AG04449 (cell line): ENCODE measurements around the gene DLGAP1.
A peak's percentile ranks its signal among the peaks of the same experiment; 100 is the strongest.

Experiments
- CTCF ChIA-PET: fragments of 350-600 bp; formaldehyde crosslinking; extraction: SDS; loops from one replicate; lab custom pipeline; 2021; ENCODE audit warnings: antibody characterized with exemption; lab: Yijun Ruan, JAX
- POLR2A ChIA-PET: fragments of 400-600, 350-600 bp; formaldehyde crosslinking; extraction: SDS; loops from one replicate; lab custom pipeline; 2020; ENCODE audit warnings: antibody characterized with exemption, inconsistent platforms; lab: Yijun Ruan, JAX
- DNase-seq: peaks from one replicate; pipeline ENCODE4 v3.0.0-alpha.2; 2010; ENCODE audit warnings: low read depth, low spot score
- H3K4me3 ChIP-seq: 2 replicates; pipeline ENCODE4 v1.5.1; 2011; ENCODE audit warnings: low read depth, mild to moderate bottlenecking, control low read depth, low read length
- CTCF ChIP-seq: IDR thresholded peaks from one replicate; pipeline ENCODE4 v1.5.1; 2011; ENCODE audit warnings: mild to moderate bottlenecking, moderate library complexity, low read length, control low read depth, inconsistent platforms; ENCODE audit not compliant: insufficient read depth; ENCODE audit errors: missing control alignments

DLGAP1 gene

GRCh38 chr18:3892152-3892551 lies 563.0 kb downstream of the DLGAP1 start:
- no peak for DNase-seq
- TF ChIP-seq CTCF, result no peak
- no peak overlapping the region for H3K4me3 ChIP-seq
- ChIA-PET CTCF (interaction anchor here (1.5 kb wide), 1 partner anchor 121 kb away, joined by 4 read pairs; no protein-coding TSS in a partner anchor), POLR2A (no interaction called here)

DNA sequence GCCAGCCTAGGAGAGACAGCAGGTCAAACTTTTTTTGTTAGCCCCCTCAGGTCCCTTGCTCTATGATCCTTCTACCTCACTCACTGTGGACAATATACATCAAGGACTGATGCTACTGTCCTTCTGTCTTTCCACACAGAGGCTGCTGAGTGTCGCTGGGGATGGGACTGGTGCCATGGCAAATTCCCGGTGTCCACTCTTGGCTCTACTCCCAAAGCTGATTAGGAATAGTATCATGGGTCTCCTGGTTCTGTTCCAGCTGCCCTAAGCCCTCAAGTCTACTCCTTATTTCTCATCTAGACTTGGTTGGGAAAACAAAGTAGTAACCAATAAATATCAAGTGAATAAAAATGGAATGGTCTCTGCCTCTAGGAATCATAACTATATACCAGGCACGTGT lies 563.9 kb downstream of the DLGAP1 start:
- DNase-seq, result no peak
- TF ChIP-seq CTCF, result no peak
- ChIA-PET POLR2A (no interaction called here), CTCF (interaction anchor here (1.2 to 1.5 kb wide), 2 partner anchors 120 to 187 kb away, joined by 3 to 4 read pairs; no protein-coding TSS in a partner anchor)
- H3K4me3 ChIP-seq, result no peak overlapping the region

GRCh38 chr18:3889803-3890202 lies 565.3 kb downstream of the DLGAP1 start:
- POLR2A ChIA-PET, result no interaction called here
- CTCF ChIA-PET, result interaction anchor here (0.9 to 2.5 kb wide), 6 partner anchors 12 to 119 kb away, joined by 3 to 13 read pairs (median 4); no protein-coding TSS in a partner anchor

DNA sequence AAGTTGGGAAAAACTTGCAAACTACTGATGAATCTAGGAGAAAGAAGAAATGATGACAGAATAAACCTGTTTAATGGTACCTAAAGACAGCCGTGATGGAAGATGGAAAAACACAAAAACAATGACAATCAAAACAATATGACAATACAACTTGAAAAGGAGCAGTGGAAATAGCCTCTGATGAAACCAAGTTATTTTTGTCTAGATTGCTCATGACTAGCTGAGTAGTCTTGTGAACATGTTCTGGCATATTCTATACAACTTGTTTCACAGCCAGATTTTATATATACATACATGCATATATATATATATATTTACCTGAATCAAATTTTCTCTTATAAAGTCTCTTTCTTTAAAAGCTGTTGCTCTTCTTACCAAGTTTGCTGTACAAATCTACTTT lies 566.0 kb downstream of the DLGAP1 start:
- CTCF ChIA-PET, result interaction anchor here (0.9 to 2.5 kb wide), 5 partner anchors 13 to 118 kb away, joined by 3 to 13 read pairs (median 4); no protein-coding TSS in a partner anchor
- no peak for DNase-seq
- TF ChIP-seq CTCF, result no peak
- H3K4me3 ChIP-seq, result no peak overlapping the region
- POLR2A ChIA-PET, result no interaction called here

More at GRCh38 chr18:3889803-3890202, 565.3 kb downstream of the DLGAP1 start:
- no peak for DNase-seq
- no peak overlapping the region for H3K4me3 ChIP-seq
- no peak for TF ChIP-seq CTCF

- no peak for TF ChIP-seq CTCF
- no peak for DNase-seq
- CTCF ChIA-PET, result interaction anchor here (1.2 to 3.8 kb wide), 3 partner anchors 11 to 116 kb away, joined by 4 to 15 read pairs (median 6); no protein-coding TSS in a partner anchor
- H3K4me3 ChIP-seq, result no peak overlapping the region
- POLR2A ChIA-PET, result no interaction called here
Observed at GRCh38 chr18:3886575-3887322, 568.4 kb downstream of the DLGAP1 start.

DNA sequence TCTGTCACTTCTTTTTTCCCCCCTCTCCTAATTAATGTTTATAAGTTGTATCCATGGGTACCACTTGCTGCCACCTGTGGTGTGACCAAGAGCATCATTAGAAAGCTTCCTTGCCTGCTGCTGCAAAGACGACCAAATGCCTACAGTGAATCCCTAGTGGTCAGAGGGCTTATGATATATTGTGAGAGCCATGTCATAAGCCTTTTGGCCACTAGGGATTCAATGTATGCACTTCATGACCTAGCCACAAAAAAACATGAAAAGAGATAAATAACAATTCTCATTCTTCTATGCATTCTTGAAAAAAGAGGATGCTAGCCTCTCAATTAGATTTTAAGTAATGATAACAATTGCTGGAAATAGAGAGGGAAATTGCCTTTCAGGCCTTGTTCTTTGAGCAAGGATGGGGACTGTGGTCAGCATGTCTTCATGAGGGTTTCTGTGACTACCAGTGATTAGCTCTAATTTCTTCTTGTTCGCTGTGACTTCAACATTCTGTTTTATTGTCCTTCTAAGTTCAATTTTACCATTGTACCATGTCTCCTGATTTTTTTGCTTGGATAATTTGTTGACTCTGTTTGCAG lies 569.8 kb downstream of the DLGAP1 start:
- ChIA-PET CTCF (interaction anchor here (0.6 to 3.8 kb wide), 6 partner anchors 9 to 110 kb away, joined by 3 to 15 read pairs (median 5); no protein-coding TSS in a partner anchor), POLR2A (no interaction called here)
- H3K4me3 ChIP-seq, result no peak overlapping the region
- no peak for DNase-seq
- peak; percentile 3 for TF ChIP-seq CTCF
